ENCODE results near the gene ZBTB44.
"Not testable (repeated sequence)": the region's sequence is repeated elsewhere in the genome, so short reads cannot be mapped to it uniquely, and the experiment has no call there.

ZBTB44 gene

GRCh38 chr11:130237282-130238006, 77.3 kb downstream of the ZBTB44 start:
- H3K27ac ChIP-seq (ENCODE audit: low read length), result no peak overlapping the region
- H4K20me1 ChIP-seq (ENCODE audit: insufficient read depth, low read length), result 0 out of 2 replicates have a peak, but pooled peaks cover 3% of the 10 kb centered on the region
- no peak overlapping the region for H3K9ac ChIP-seq (ENCODE audit: low read depth, low read length)
- no peaks in the 10 kb centered on the region for H3K4me1 ChIP-seq (ENCODE audit: insufficient read depth, low read length)
- H3K9me3 ChIP-seq (ENCODE audit: insufficient read depth, low read length, severe bottlenecking), result no peaks in the 10 kb centered on the region
- ATAC-seq (ENCODE audit: insufficient read depth, low read depth), result no peak
- no peak overlapping the region for H3K4me3 ChIP-seq (ENCODE audit: low read depth in 1 of 2, low read length in 2 of 2)
- peaks cover 7% of the 10 kb centered on the region for H3K79me2 ChIP-seq (ENCODE audit: insufficient read depth, low read length)
- H2AFZ ChIP-seq (ENCODE audit: low read depth, low read length), result no peak overlapping the region
- no peak overlapping the region for H3K4me2 ChIP-seq (ENCODE audit: insufficient read depth, low read length)
- TF ChIP-seq CTCF (IDR thresholded peaks at IDR 0.05; ENCODE audit: borderline replicate concordance, extremely low read depth, low read length, poor library complexity, severe bottlenecking) (no peak), EZH2 (IDR thresholded peaks at IDR 0.05; ENCODE audit: borderline replicate concordance, low read depth, low read length, severe bottlenecking) (no peak)
- H3K27me3 ChIP-seq (ENCODE audit: insufficient read depth, low read length, poor library complexity), result no peaks in the 10 kb centered on the region
- no peak for DNase-seq
- H3K36me3 ChIP-seq (ENCODE audit: insufficient read depth, low read length), result peaks cover 58% of the 10 kb centered on the region

GRCh38 chr11:130234315-130234714, 80.4 kb downstream of the ZBTB44 start:
- ATAC-seq (ENCODE audit: insufficient read depth, low read depth) (no peak), DNase-seq (no peak)
- Histone ChIP-seq H2AFZ (ENCODE audit: low read depth, low read length) (no peak overlapping the region), H3K9ac (ENCODE audit: low read depth, low read length) (no peak overlapping the region), H3K79me2 (ENCODE audit: insufficient read depth, low read length) (no peaks in the 10 kb centered on the region), H3K4me3 (ENCODE audit: low read depth in 1 of 2, low read length in 2 of 2) (no peak overlapping the region), H4K20me1 (ENCODE audit: insufficient read depth, low read length) (no peaks in the 10 kb centered on the region), H3K4me2 (ENCODE audit: insufficient read depth, low read length) (no peak overlapping the region), H3K27me3 (ENCODE audit: insufficient read depth, low read length, poor library complexity) (no peaks in the 10 kb centered on the region), H3K4me1 (ENCODE audit: insufficient read depth, low read length) (no peaks in the 10 kb centered on the region), H3K9me3 (ENCODE audit: insufficient read depth, low read length, severe bottlenecking) (no peaks in the 10 kb centered on the region), H3K27ac (ENCODE audit: low read length) (no peak overlapping the region), H3K36me3 (ENCODE audit: insufficient read depth, low read length) (peaks cover 62% of the 10 kb centered on the region)
- TF ChIP-seq CTCF (IDR thresholded peaks at IDR 0.05; ENCODE audit: borderline replicate concordance, extremely low read depth, low read length, poor library complexity, severe bottlenecking) (no peak), EZH2 (IDR thresholded peaks at IDR 0.05; ENCODE audit: borderline replicate concordance, low read depth, low read length, severe bottlenecking) (no peak)

- H3K27me3 ChIP-seq (ENCODE audit: insufficient read depth, low read length, poor library complexity); H3K9ac ChIP-seq (ENCODE audit: low read depth, low read length); H3K4me2 ChIP-seq (ENCODE audit: insufficient read depth, low read length); H2AFZ ChIP-seq (ENCODE audit: low read depth, low read length); H3K4me1 ChIP-seq (ENCODE audit: insufficient read depth, low read length); H4K20me1 ChIP-seq (ENCODE audit: insufficient read depth, low read length); H3K27ac ChIP-seq (ENCODE audit: low read length); H3K4me3 ChIP-seq (ENCODE audit: low read depth in 1 of 2, low read length in 2 of 2); DNase-seq; ATAC-seq (ENCODE audit: insufficient read depth, low read depth); H3K79me2 ChIP-seq (ENCODE audit: insufficient read depth, low read length); H3K9me3 ChIP-seq (ENCODE audit: insufficient read depth, low read length, severe bottlenecking): not testable (repeated sequence)
- peaks cover 58% of the 10 kb centered on the region for H3K36me3 ChIP-seq (ENCODE audit: insufficient read depth, low read length)
These were observed 80.8 kb downstream of the ZBTB44 start for GRCh38 chr11:130233888-130234287.

GRCh38 chr11:130233486-130233885, 81.2 kb downstream of the ZBTB44 start:
- DNase-seq; H3K4me3 ChIP-seq (ENCODE audit: low read depth in 1 of 2, low read length in 2 of 2); H3K9me3 ChIP-seq (ENCODE audit: insufficient read depth, low read length, severe bottlenecking); H2AFZ ChIP-seq (ENCODE audit: low read depth, low read length); H3K27ac ChIP-seq (ENCODE audit: low read length); H3K27me3 ChIP-seq (ENCODE audit: insufficient read depth, low read length, poor library complexity); H4K20me1 ChIP-seq (ENCODE audit: insufficient read depth, low read length); ATAC-seq (ENCODE audit: insufficient read depth, low read depth); H3K9ac ChIP-seq (ENCODE audit: low read depth, low read length); H3K79me2 ChIP-seq (ENCODE audit: insufficient read depth, low read length); H3K4me2 ChIP-seq (ENCODE audit: insufficient read depth, low read length); H3K4me1 ChIP-seq (ENCODE audit: insufficient read depth, low read length): not testable (repeated sequence)
- peaks cover 57% of the 10 kb centered on the region for H3K36me3 ChIP-seq (ENCODE audit: insufficient read depth, low read length)

Measured in DND-41 (cell line).